ENCODE measurements around the gene CERS5.
A peak's percentile ranks its signal among the peaks of the same experiment; 100 is the strongest.
"Not testable (repeated sequence)": the region's sequence is repeated elsewhere in the genome, so short reads cannot be mapped to it uniquely, and the experiment has no call there.

CERS5 gene

DNA sequence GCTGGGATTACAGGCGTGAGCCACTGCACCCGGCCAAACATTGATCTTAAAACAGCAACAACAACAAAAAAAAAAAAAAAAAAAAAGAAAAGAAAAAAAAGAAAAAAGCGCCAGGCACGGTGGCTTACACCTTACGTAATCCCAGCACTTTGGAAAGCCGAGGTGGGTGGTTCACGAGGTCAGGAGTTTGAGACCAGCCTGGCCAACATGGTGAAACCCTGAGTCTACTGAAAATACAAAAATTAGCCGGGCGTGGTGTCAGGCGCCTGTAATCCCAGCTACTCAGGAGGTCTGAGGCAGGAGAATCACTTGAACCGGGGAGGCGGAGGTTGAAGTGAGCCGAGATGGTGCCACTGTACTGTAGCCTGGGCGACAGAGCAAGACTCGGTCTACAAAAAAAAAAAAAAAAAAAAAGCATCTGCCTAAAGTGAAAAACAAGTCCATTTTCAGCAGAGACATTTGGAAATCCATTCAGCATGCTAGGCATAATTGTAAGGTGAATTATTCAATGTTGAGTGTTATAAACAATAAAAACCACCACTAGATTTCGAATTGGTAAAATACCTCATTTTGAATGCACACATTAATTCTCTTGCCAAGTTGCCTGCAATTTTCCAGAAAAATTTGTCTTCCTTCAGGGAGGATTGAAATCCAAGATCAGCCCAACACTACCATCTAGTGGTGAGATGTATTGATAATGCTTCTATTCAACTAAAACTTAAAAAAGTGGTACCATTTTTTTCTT, 8.0 kb upstream of the CERS5 start:
- Histone ChIP-seq H3K27ac (ENCODE audit: low read depth, low read length) (no peak overlapping the region), H3K36me3 (ENCODE audit: control insufficient read depth in 5 of 5, insufficient read depth in 5 of 5, low read length in 5 of 5) (peaks cover 25 to 39% (median 33%) of the 10 kb centered on the region in 5 donors), H3K9ac (ENCODE audit: low read length in 5 of 5) (no peak overlapping the region), H3K4me1 (ENCODE audit: control insufficient read depth in 5 of 5, insufficient read depth in 5 of 5, low read length in 5 of 5) (peaks cover 0 to 3% (median 0%) of the 10 kb centered on the region in 5 donors), H3K27me3 (ENCODE audit: control insufficient read depth in 5 of 5, insufficient read depth in 4 of 5, low read length in 5 of 5) (no peaks in the 10 kb centered on the region), H3K9me3 (ENCODE audit: control insufficient read depth in 5 of 5, low read length in 5 of 5) (peaks cover 0 to 2% (median 0%) of the 10 kb centered on the region in 5 donors), H3K4me3 (ENCODE audit: low read depth in 1 of 5, low read length in 5 of 5) (no peak overlapping the region)

DNA sequence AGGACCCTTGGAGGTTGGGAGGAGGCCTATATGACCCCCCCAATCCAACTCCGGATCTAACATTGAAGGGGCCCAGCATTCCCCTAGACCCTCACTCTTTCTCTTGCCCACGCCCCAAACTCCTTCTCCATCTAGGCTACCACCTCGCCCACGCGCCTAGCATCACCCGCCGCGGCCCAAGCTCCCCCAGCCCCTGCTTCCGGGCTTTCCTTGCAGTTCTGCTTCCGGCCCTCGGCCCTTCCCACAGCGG, 445 bp downstream of the CERS5 start:
- peaks cover 0 to 18% (median 14%) of the 10 kb centered on the region in 5 donors for H3K4me1 ChIP-seq (ENCODE audit: control insufficient read depth in 5 of 5, insufficient read depth in 5 of 5, low read length in 5 of 5)
- H3K27ac ChIP-seq (ENCODE audit: low read depth, low read length) = peak overlapping the region; percentile 72
- H3K9me3 ChIP-seq (ENCODE audit: control insufficient read depth in 5 of 5, low read length in 5 of 5) = peaks cover 0 to 7% (median 0%) of the 10 kb centered on the region in 5 donors
- no peaks in the 10 kb centered on the region for H3K27me3 ChIP-seq (ENCODE audit: control insufficient read depth in 5 of 5, insufficient read depth in 4 of 5, low read length in 5 of 5)
- H3K36me3 ChIP-seq (ENCODE audit: control insufficient read depth in 5 of 5, insufficient read depth in 5 of 5, low read length in 5 of 5) = no peaks in the 10 kb centered on the region
- H3K4me3 ChIP-seq (ENCODE audit: low read depth in 1 of 5, low read length in 5 of 5) = peak overlapping the region; percentile 84 to 92 (median 84)
- H3K9ac ChIP-seq (ENCODE audit: low read length in 5 of 5) = peak overlapping the region; percentile 68 to 83 (median 75)

DNA sequence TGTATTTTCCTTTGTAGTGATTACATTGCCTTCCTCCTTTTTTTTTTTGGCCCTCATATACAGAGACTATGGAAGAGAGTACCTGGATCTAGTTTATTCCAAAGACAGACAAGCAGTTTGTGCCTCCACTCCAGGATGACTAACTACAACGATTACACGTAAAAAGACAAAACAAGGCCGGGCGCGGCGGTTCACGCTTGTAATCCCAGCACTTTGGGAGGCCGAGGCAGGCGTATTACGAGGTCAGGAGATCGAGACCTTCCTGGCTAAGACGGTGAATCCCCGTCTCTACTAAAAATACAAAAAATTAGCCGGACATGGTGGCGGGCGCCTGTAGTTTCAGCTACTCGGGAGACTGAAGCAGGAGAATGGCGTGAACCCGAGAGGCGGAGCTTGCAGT, 2.2 kb downstream of the CERS5 start:
- no peak overlapping the region for H3K27ac ChIP-seq (ENCODE audit: low read depth, low read length)
- H3K9ac ChIP-seq (ENCODE audit: low read length in 5 of 5) = no peak overlapping the region

DNA sequence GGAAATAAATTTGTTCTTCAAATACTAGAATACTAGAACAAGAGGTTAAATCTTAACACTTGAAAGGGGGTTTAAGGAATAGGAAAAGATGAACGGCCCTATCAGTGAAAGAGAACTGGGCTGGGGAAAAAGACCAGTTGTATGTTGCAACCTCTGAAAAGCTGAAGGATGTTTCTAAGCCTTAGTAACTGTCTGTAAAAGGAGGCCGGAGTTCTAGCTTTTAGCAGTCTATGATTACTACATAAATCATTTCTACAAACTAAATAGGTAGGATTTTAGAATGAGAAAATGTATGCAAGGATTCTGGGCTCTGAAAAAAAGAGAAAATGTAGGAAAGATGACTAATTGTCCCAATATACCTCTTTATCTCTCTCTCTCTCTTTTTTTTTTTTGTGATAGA, 4.9 kb downstream of the CERS5 start:
- no peaks in the 10 kb centered on the region for H3K36me3 ChIP-seq (ENCODE audit: control insufficient read depth in 5 of 5, insufficient read depth in 5 of 5, low read length in 5 of 5)
- H3K4me3 ChIP-seq (ENCODE audit: low read depth in 1 of 5, low read length in 5 of 5) = no peak overlapping the region
- peaks cover 0 to 10% (median 8%) of the 10 kb centered on the region in 5 donors for H3K4me1 ChIP-seq (ENCODE audit: control insufficient read depth in 5 of 5, insufficient read depth in 5 of 5, low read length in 5 of 5)
- H3K27ac ChIP-seq (ENCODE audit: low read depth, low read length) = no peak overlapping the region
- H3K9me3 ChIP-seq (ENCODE audit: control insufficient read depth in 5 of 5, low read length in 5 of 5) = no peaks in the 10 kb centered on the region
- no peak overlapping the region for H3K9ac ChIP-seq (ENCODE audit: low read length in 5 of 5)
- H3K27me3 ChIP-seq (ENCODE audit: control insufficient read depth in 5 of 5, insufficient read depth in 4 of 5, low read length in 5 of 5) = no peaks in the 10 kb centered on the region

More for the DNA sequence above, 2.2 kb downstream of the CERS5 start:
- no peaks in the 10 kb centered on the region for H3K36me3 ChIP-seq (ENCODE audit: control insufficient read depth in 5 of 5, insufficient read depth in 5 of 5, low read length in 5 of 5)
- H3K9me3 ChIP-seq (ENCODE audit: control insufficient read depth in 5 of 5, low read length in 5 of 5) = peaks cover 0 to 3% (median 0%) of the 10 kb centered on the region in 5 donors
- H3K4me3 ChIP-seq (ENCODE audit: low read depth in 1 of 5, low read length in 5 of 5) = no peak overlapping the region
- H3K27me3 ChIP-seq (ENCODE audit: control insufficient read depth in 5 of 5, insufficient read depth in 4 of 5, low read length in 5 of 5) = no peaks in the 10 kb centered on the region
- peaks cover 0 to 17% (median 14%) of the 10 kb centered on the region in 5 donors for H3K4me1 ChIP-seq (ENCODE audit: control insufficient read depth in 5 of 5, insufficient read depth in 5 of 5, low read length in 5 of 5)

DNA sequence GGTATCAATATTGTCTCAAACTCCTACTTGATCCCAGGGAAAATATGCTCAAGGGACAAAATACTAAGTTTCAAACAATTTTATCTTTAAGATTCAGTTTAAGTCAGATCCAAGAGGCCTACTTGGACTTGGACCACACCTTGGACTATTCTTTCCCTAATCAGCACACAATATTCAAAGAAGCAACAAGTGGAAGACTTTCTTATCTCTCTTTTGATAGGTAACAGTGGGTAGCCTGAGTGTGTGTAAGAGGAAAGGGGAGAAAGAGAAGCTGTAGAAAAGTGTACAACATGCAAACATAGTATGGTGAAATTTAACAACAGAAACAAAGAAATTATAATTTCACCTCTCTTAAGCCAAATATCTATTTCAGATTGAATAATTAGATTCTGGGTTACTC, 6.5 kb downstream of the CERS5 start:
- Histone ChIP-seq H3K9ac (ENCODE audit: low read length in 5 of 5) (peak overlapping the region in 2 of 5 donors; percentile 20 to 40), H3K4me3 (ENCODE audit: low read depth in 1 of 5, low read length in 5 of 5) (no peak overlapping the region), H3K4me1 (ENCODE audit: control insufficient read depth in 5 of 5, insufficient read depth in 5 of 5, low read length in 5 of 5) (no peaks in the 10 kb centered on the region), H3K27me3 (ENCODE audit: control insufficient read depth in 5 of 5, insufficient read depth in 4 of 5, low read length in 5 of 5) (no peaks in the 10 kb centered on the region), H3K27ac (ENCODE audit: low read depth, low read length) (no peak overlapping the region), H3K9me3 (ENCODE audit: control insufficient read depth in 5 of 5, low read length in 5 of 5) (no peaks in the 10 kb centered on the region), H3K36me3 (ENCODE audit: control insufficient read depth in 5 of 5, insufficient read depth in 5 of 5, low read length in 5 of 5) (no peaks in the 10 kb centered on the region)

DNA sequence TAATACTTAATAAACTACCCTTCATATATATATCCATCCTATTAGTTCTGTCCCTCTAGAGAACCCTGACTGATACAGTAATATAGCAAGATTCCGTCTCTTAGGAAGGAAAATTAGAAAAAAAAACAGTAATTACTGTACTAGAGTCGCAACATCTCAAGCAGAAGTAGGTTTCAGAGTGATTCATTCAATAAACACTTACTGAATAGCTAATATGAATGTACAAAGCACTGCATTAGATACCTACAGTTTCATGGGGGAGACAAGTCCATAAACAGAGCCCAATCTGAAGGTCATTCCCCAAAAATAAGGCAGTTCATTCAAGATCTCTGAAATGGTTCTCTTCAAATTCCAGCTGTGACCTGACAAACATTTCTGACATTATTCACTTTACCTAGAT, 9.9 kb downstream of the CERS5 start:
- no peak overlapping the region for H3K27ac ChIP-seq (ENCODE audit: low read depth, low read length)
- no peaks in the 10 kb centered on the region for H3K9me3 ChIP-seq (ENCODE audit: control insufficient read depth in 5 of 5, low read length in 5 of 5)
- H3K9ac ChIP-seq (ENCODE audit: low read length in 5 of 5) = no peak overlapping the region
- H3K4me3 ChIP-seq (ENCODE audit: low read depth in 1 of 5, low read length in 5 of 5) = no peak overlapping the region
- H3K27me3 ChIP-seq (ENCODE audit: control insufficient read depth in 5 of 5, insufficient read depth in 4 of 5, low read length in 5 of 5) = no peaks in the 10 kb centered on the region
- H3K36me3 ChIP-seq (ENCODE audit: control insufficient read depth in 5 of 5, insufficient read depth in 5 of 5, low read length in 5 of 5) = no peaks in the 10 kb centered on the region
- no peaks in the 10 kb centered on the region for H3K4me1 ChIP-seq (ENCODE audit: control insufficient read depth in 5 of 5, insufficient read depth in 5 of 5, low read length in 5 of 5)

DNA sequence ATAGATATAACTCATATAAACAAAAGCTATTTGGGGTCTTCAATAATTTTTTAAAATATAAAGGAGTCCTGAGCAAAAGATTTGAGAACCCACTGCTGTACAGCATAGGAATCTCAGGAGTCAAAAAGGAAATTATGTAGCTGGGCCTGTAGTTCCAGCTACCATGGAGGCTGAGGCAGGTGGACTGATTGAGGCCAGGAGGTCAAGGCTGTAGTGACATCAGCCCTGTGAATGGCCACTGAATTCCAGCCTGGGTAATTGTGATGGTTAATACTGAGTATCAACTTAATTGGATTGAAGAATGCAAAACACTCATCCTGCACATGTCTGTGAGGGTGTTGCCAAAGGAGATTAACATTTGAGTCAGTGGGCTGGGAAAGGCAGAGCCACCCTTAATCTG, 10.5 kb downstream of the CERS5 start:
- Histone ChIP-seq H3K36me3 (ENCODE audit: control insufficient read depth in 5 of 5, insufficient read depth in 5 of 5, low read length in 5 of 5) (no peaks in the 10 kb centered on the region), H3K27me3 (ENCODE audit: control insufficient read depth in 5 of 5, insufficient read depth in 4 of 5, low read length in 5 of 5) (no peaks in the 10 kb centered on the region), H3K9ac (ENCODE audit: low read length in 5 of 5) (no peak overlapping the region), H3K9me3 (ENCODE audit: control insufficient read depth in 5 of 5, low read length in 5 of 5) (no peaks in the 10 kb centered on the region), H3K4me1 (ENCODE audit: control insufficient read depth in 5 of 5, insufficient read depth in 5 of 5, low read length in 5 of 5) (no peaks in the 10 kb centered on the region), H3K27ac (ENCODE audit: low read depth, low read length) (no peak overlapping the region), H3K4me3 (ENCODE audit: low read depth in 1 of 5, low read length in 5 of 5) (no peak overlapping the region)

DNA sequence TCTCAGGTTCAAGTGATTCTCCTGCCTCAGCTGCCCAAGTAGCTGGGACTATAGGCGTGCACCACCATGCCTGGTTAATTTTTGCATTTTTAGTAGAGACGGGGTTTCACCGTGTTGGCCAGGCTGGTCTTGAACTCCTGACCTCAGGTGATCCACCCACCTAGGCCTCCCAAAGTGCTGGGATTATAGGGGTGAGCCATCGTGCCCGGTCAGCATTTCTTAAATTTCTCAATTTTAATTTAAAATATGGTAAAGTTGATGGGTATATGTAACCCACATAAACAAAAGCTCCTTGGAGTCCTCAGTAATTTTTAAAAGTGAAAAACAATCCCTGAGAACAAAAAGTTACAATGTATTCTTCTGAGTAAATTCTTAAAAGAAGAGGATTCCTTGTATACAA, 12.2 kb downstream of the CERS5 start:
- not testable (repeated sequence) for H3K36me3 ChIP-seq (ENCODE audit: control insufficient read depth in 5 of 5, insufficient read depth in 5 of 5, low read length in 5 of 5); H3K27me3 ChIP-seq (ENCODE audit: control insufficient read depth in 5 of 5, insufficient read depth in 4 of 5, low read length in 5 of 5); H3K4me3 ChIP-seq (ENCODE audit: low read depth in 1 of 5, low read length in 5 of 5); H3K9me3 ChIP-seq (ENCODE audit: control insufficient read depth in 5 of 5, low read length in 5 of 5); H3K4me1 ChIP-seq (ENCODE audit: control insufficient read depth in 5 of 5, insufficient read depth in 5 of 5, low read length in 5 of 5); H3K9ac ChIP-seq (ENCODE audit: low read length in 5 of 5); H3K27ac ChIP-seq (ENCODE audit: low read depth, low read length)

DNA sequence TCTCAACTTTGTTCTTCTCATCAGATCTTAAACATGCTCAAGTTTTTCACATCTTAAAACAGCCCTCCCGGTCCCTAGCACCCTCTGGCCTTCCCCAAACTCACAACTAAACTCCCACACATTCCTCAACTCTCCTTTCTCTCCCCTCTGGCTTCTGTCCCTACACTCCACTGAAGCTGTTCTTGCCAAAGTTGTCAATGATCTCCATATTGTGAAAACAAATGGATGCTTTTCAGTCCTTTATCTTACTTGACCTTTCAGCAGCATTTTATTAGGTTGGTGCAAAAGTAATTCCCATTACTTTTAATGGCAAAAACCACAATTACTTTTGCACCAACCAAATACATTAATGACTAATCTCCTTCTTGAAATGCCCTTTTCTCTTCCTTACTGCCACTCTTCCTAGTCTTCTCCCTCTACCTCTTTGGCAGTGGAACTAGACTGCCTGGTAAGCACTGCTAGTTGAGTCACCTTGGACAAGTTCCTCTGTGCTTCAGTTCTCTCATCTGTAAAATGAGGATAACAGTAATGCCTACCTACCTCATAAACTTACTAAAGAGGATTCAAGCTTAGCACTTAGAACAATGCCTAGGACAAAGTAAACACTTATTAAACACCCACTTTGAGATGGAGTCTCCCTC, 16.0 kb downstream of the CERS5 start:
- peaks cover 0 to 3% (median 0%) of the 10 kb centered on the region in 5 donors for H3K36me3 ChIP-seq (ENCODE audit: control insufficient read depth in 5 of 5, insufficient read depth in 5 of 5, low read length in 5 of 5)
- no peaks in the 10 kb centered on the region for H3K9me3 ChIP-seq (ENCODE audit: control insufficient read depth in 5 of 5, low read length in 5 of 5)
- H3K4me3 ChIP-seq (ENCODE audit: low read depth in 1 of 5, low read length in 5 of 5) = no peak overlapping the region
- no peak overlapping the region for H3K27ac ChIP-seq (ENCODE audit: low read depth, low read length)
- no peak overlapping the region for H3K9ac ChIP-seq (ENCODE audit: low read length in 5 of 5)
- H3K4me1 ChIP-seq (ENCODE audit: control insufficient read depth in 5 of 5, insufficient read depth in 5 of 5, low read length in 5 of 5) = peaks cover 0 to 2% (median 0%) of the 10 kb centered on the region in 5 donors
- no peaks in the 10 kb centered on the region for H3K27me3 ChIP-seq (ENCODE audit: control insufficient read depth in 5 of 5, insufficient read depth in 4 of 5, low read length in 5 of 5)

DNA sequence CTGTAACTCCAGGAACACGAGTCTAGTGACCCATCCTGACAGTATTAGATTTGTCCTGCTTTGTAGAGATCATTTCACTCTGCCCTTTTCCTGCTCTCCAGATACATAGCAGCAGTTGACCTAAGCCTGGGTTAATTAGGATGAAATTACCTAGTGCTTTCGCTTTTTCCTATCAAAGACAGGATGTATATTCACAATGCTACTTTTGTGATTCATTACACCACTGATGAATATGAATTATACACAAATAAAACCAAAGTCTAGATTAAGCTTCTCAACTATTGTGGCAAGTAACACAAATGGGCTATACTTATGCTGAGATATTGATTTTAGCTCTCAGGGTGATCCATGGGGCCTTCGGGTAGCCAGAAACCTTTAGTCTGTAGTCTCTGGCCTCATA, 17.9 kb downstream of the CERS5 start:
- no peak overlapping the region for H3K9ac ChIP-seq (ENCODE audit: low read length in 5 of 5)
- H3K4me1 ChIP-seq (ENCODE audit: control insufficient read depth in 5 of 5, insufficient read depth in 5 of 5, low read length in 5 of 5) = peaks cover 0 to 2% (median 0%) of the 10 kb centered on the region in 5 donors
- no peak overlapping the region for H3K4me3 ChIP-seq (ENCODE audit: low read depth in 1 of 5, low read length in 5 of 5)
- H3K27me3 ChIP-seq (ENCODE audit: control insufficient read depth in 5 of 5, insufficient read depth in 4 of 5, low read length in 5 of 5) = no peaks in the 10 kb centered on the region
- H3K27ac ChIP-seq (ENCODE audit: low read depth, low read length) = no peak overlapping the region
- peaks cover 0 to 3% (median 0%) of the 10 kb centered on the region in 5 donors for H3K36me3 ChIP-seq (ENCODE audit: control insufficient read depth in 5 of 5, insufficient read depth in 5 of 5, low read length in 5 of 5)
- no peaks in the 10 kb centered on the region for H3K9me3 ChIP-seq (ENCODE audit: control insufficient read depth in 5 of 5, low read length in 5 of 5)

All from subcutaneous abdominal adipose tissue (tissue), 5 donors.